GM12865 (cell line): Measurements from ENCODE around the gene ZNRF3.

Experiments used
- DNase-seq: peaks from one replicate; pipeline ENCODE4 v3.0.0; 2010; ENCODE audit warnings: low read depth
- H3K4me3 ChIP-seq: 2 replicates; pipeline ENCODE4 v1.5.1; 2011; ENCODE audit warnings: mild to moderate bottlenecking, low read depth, low read length, control low read depth
- CTCF ChIP-seq: IDR thresholded peaks from 2 replicates; pipeline ENCODE4 v1.5.1; 2011; ENCODE audit warnings: low read length, control low read depth, low read depth, inconsistent platforms; ENCODE audit not compliant: insufficient read depth; ENCODE audit errors: missing control alignments

The ZNRF3 gene

GRCh38 chr22:29012952-29013351, 129.6 kb downstream of the ZNRF3 start:
- no peak for DNase-seq
- no peak for TF ChIP-seq CTCF
- no peak overlapping the region for H3K4me3 ChIP-seq

GRCh38 chr22:29014293-29014692, 130.9 kb downstream of the ZNRF3 start:
- DNase-seq: no peak
- no peak overlapping the region for H3K4me3 ChIP-seq
- TF ChIP-seq CTCF: no peak

- TF ChIP-seq CTCF: no peak
- H3K4me3 ChIP-seq: no peak overlapping the region
- DNase-seq: no peak
These were observed 131.4 kb downstream of the ZNRF3 start for GRCh38 chr22:29014773-29015172.

- no peak overlapping the region for H3K4me3 ChIP-seq
- no peak for TF ChIP-seq CTCF
- DNase-seq: no peak
These were observed 132.9 kb downstream of the ZNRF3 start for GRCh38 chr22:29016067-29016938.

GRCh38 chr22:29018293-29019189, 135.2 kb downstream of the ZNRF3 start:
- TF ChIP-seq CTCF: no peak
- no peak for DNase-seq
- no peak overlapping the region for H3K4me3 ChIP-seq

- no peak for TF ChIP-seq CTCF
- DNase-seq: no peak
- no peak overlapping the region for H3K4me3 ChIP-seq
These were observed 138.9 kb downstream of the ZNRF3 start for GRCh38 chr22:29022101-29022817.
